Left ventricle myocardium inferior (tissue), 1 donor: Measurements from ENCODE around the gene MCM6. TPM values are rescaled to one million over a fixed set of nuclear protein-coding genes. Genes with fewer than 3 reads are reported as not detected.

Experiments
- DNase-seq: peaks from one replicate; pipeline ENCODE4 v3.0.0-alpha.2; 2020
- H3K27ac ChIP-seq: fragments of 200-600 bp; replicated peaks from 2 replicates; pipeline ENCODE4 v1.8.0; 2021
- H3K27me3 ChIP-seq: fragments of 200-600 bp; 2 replicates; pipeline ENCODE4 v1.8.0; 2021; ENCODE audit warnings: low read depth
- H3K36me3 ChIP-seq: fragments of 200-600 bp; 2 replicates; pipeline ENCODE4 v1.8.0; 2021
- H3K4me1 ChIP-seq: fragments of 200-600 bp; 2 replicates; pipeline ENCODE4 v1.8.0; 2021
- H3K4me3 ChIP-seq: fragments of 200-600 bp; 2 replicates; pipeline ENCODE4 v1.8.0; 2021; ENCODE audit warnings: mild to moderate bottlenecking, moderate library complexity
- H3K9me3 ChIP-seq: fragments of 200-600 bp; replicated peaks from 2 replicates; pipeline ENCODE4 v1.8.0; 2021
- CTCF ChIP-seq: fragments of 200-600 bp; IDR thresholded peaks from 2 replicates; pipeline ENCODE4 v1.8.0; 2021; ENCODE audit warnings: antibody characterized with exemption, mild to moderate bottlenecking, borderline replicate concordance
- intact Hi-C: fragments of 100-400 bp; cut with micrococcal nuclease; formaldehyde crosslinking; loops from one replicate; pipeline ENCODE4 v1.11.0; 2022
- total RNA-seq: library from RNA; stranded (reverse); fragmentation: NEBNext Ultra II Directional; extraction: Animal tissue kit (Norgen Biotek cat#: 25700); gene quantifications from one replicate; pipeline ENCODE4 v1.2.1, GENCODE V29; 2021
- donor health status: DM: no; HTN: yes; CAD: no; lungs with severe emphysema.

The MCM6 gene
- total RNA-seq, 1 donor from 2014 or later: 2.9 TPM

DNA sequence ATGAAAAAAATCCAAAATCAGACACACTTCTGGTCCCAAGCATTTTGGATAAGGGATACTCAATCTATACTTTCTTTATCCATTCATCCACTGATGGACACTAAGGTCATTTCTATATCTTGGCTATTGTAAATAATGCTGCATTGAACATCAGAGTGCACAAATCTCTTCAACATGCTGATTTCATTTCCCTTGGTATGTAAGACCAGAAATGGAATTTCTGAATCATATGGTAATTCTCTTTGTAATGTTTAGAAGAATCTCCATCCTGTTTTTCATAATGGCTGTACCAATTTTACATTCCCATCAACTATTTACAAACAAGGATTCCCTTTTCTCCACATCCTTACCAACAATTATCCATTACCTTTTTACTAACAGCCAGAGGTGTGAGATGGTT is 33.7 kb upstream of the MCM6 start:
- no peak for DNase-seq
- no peaks in the 10 kb centered on the region for H3K9me3 ChIP-seq
- H3K4me1 ChIP-seq: peaks cover 3% of the 10 kb centered on the region
- intact Hi-C loops: no loop called here
- H3K27me3 ChIP-seq: no peaks in the 10 kb centered on the region
- H3K4me3 ChIP-seq: no peak overlapping the region
- peaks cover 71% of the 10 kb centered on the region for H3K36me3 ChIP-seq
- H3K27ac ChIP-seq: no peak overlapping the region
- TF ChIP-seq CTCF: no peak

DNA sequence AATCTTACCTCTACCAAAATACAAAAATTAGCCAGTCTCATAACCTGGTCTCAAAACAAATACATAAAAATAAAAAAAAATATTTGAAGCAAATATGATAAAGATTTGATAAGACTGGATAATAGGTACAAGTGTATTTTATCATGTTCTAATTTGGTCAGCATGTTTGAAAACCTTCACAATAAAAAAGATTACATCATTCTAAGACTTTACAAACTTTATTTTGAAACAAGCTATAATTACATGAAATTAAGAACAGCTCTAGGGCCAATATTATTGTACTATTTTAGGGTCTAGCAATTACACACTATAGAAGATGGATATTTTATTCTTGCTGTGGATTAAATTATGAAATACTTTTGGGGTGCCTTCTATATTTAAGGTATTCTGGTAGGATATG is 29.4 kb upstream of the MCM6 start:
- Histone ChIP-seq H3K27ac (no peak overlapping the region), H3K36me3 (peaks cover 67% of the 10 kb centered on the region), H3K9me3 (no peaks in the 10 kb centered on the region), H3K4me3 (no peak overlapping the region), H3K4me1 (peaks cover 4% of the 10 kb centered on the region), H3K27me3 (no peaks in the 10 kb centered on the region)
- no peak for TF ChIP-seq CTCF
- DNase-seq: no peak
- intact Hi-C loops: no loop called here

DNA sequence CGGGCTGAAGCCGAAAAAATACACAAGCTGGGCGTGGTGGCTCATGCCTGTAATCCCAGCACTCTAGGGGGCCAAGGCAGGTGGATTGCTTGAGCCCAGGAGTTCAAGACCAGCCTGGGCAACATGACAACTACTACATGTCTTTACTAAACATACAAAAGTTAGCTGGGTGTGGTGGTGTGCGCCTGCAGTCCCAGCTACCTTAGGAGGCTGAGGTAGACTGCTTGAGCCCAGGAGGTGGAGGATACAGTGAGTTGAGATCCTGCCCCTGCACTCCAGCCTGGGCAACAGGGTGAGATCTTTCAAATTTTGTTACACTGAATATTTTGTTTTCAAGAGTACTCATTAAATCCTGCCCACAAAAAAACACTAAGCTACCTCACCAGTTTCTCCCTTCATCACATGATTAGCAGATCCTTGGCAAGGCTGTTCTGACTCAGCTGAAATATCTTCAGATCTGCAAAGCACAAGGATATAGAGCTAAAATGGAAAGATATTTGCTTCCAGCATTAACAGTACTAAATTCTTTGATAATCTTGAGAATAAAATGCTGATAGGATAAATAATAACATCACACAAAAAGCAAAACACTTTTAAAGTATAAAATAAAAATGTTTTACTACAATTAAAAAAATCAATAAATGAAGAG is 28.2 kb upstream of the MCM6 start:
- Histone ChIP-seq H3K27me3 (no peaks in the 10 kb centered on the region), H3K4me3 (no peak overlapping the region), H3K27ac (no peak overlapping the region), H3K4me1 (peaks cover 4% of the 10 kb centered on the region), H3K36me3 (peaks cover 56% of the 10 kb centered on the region), H3K9me3 (no peaks in the 10 kb centered on the region)
- TF ChIP-seq CTCF: no peak
- intact Hi-C loops: no loop called here
- no peak for DNase-seq

DNA sequence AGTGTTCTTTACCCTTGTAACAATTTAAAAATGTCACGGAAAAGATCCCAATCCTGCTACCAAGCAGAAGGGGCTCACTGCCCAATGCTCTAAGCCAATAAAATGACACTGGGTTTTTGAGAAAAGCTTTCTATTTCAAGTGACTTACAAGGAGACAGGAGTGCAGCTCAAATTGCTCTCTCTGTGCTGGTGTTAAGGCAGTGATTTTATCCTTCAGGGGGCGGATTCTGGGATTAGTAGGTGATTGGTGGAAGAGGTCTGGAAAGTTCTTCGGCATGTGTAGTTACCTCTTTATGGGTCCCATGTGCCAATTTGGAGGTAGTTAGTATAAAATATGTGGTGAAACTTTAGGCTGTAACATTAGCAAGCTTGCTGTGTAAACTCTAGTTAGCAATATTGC is 27.4 kb upstream of the MCM6 start:
- Histone ChIP-seq H3K4me3 (no peak overlapping the region), H3K36me3 (peaks cover 50% of the 10 kb centered on the region), H3K27me3 (no peaks in the 10 kb centered on the region), H3K9me3 (no peaks in the 10 kb centered on the region), H3K4me1 (peaks cover 4% of the 10 kb centered on the region), H3K27ac (no peak overlapping the region)
- no peak for TF ChIP-seq CTCF
- DNase-seq: no peak
- intact Hi-C loops: no loop called here

- H3K36me3 ChIP-seq: peaks cover 26% of the 10 kb centered on the region
- H3K9me3 ChIP-seq: no peaks in the 10 kb centered on the region
- TF ChIP-seq CTCF: no peak
- no peak overlapping the region for H3K4me3 ChIP-seq
- peaks cover under 1% of the 10 kb centered on the region for H3K4me1 ChIP-seq
- DNase-seq: no peak
- no peaks in the 10 kb centered on the region for H3K27me3 ChIP-seq
- no peak overlapping the region for H3K27ac ChIP-seq
- intact Hi-C loops: no loop called here
Measured at GRCh38 chr2:135899567-135899966, 23.3 kb upstream of the MCM6 start.
